HG02870 (cell line): ENCODE measurements around the gene MAL.
"Not testable (repeated sequence)": the region's sequence is repeated elsewhere in the genome, so short reads cannot be mapped to it uniquely, and the experiment has no call there.

ENCODE experiments used
- ATAC-seq: cut with Tn5 transposase; IDR thresholded peaks from one replicate; pipeline ENCODE4 v1.9.1; 2021; ENCODE audit warnings: mild to moderate bottlenecking, moderate library complexity; ENCODE audit not compliant: unreplicated experiment

The MAL gene

GRCh38 chr2:95031726-95032116 is 6.2 kb downstream of the MAL start:
- ATAC-seq = no peak

GRCh38 chr2:95032341-95032740 is 6.8 kb downstream of the MAL start:
- ATAC-seq = no peak

GRCh38 chr2:95032868-95033603 is 7.5 kb downstream of the MAL start:
- ATAC-seq = no peak

- no peak for ATAC-seq
Measured at GRCh38 chr2:95034221-95034620, 8.7 kb downstream of the MAL start.

GRCh38 chr2:95034818-95035217 is 9.3 kb downstream of the MAL start:
- ATAC-seq = no peak

- no peak for ATAC-seq
Measured at GRCh38 chr2:95036596-95037383, 11.3 kb downstream of the MAL start.

GRCh38 chr2:95037384-95037839 is 11.9 kb downstream of the MAL start:
- ATAC-seq = no peak

GRCh38 chr2:95037841-95038585 is 12.5 kb downstream of the MAL start:
- not testable (repeated sequence) for ATAC-seq

GRCh38 chr2:95038635-95039298 is 13.3 kb downstream of the MAL start:
- ATAC-seq = no peak

- ATAC-seq = no peak
Measured at GRCh38 chr2:95039363-95039762, 13.9 kb downstream of the MAL start.

GRCh38 chr2:95039978-95040377 is 14.5 kb downstream of the MAL start:
- ATAC-seq = no peak

- no peak for ATAC-seq
Measured at GRCh38 chr2:95040426-95040825, 14.9 kb downstream of the MAL start.

GRCh38 chr2:95041060-95041823 is 15.7 kb downstream of the MAL start:
- no peak for ATAC-seq

GRCh38 chr2:95041824-95042442 is 16.4 kb downstream of the MAL start:
- ATAC-seq = no peak

- no peak for ATAC-seq
Measured at GRCh38 chr2:95042472-95043271, 17.2 kb downstream of the MAL start.

- peak; percentile 37 for ATAC-seq
Measured at GRCh38 chr2:95043300-95044093, 18.0 kb downstream of the MAL start.

- ATAC-seq = no peak
Measured at GRCh38 chr2:95044601-95045000, 19.1 kb downstream of the MAL start.
